ENCODE measurements around the gene LRP1-AS. TPM values are rescaled to one million over a fixed set of nuclear protein-coding genes. Genes with fewer than 3 reads are reported as not detected.

LRP1-AS gene
- total RNA-seq, 1 donor from 2014 or later, result not detected

DNA sequence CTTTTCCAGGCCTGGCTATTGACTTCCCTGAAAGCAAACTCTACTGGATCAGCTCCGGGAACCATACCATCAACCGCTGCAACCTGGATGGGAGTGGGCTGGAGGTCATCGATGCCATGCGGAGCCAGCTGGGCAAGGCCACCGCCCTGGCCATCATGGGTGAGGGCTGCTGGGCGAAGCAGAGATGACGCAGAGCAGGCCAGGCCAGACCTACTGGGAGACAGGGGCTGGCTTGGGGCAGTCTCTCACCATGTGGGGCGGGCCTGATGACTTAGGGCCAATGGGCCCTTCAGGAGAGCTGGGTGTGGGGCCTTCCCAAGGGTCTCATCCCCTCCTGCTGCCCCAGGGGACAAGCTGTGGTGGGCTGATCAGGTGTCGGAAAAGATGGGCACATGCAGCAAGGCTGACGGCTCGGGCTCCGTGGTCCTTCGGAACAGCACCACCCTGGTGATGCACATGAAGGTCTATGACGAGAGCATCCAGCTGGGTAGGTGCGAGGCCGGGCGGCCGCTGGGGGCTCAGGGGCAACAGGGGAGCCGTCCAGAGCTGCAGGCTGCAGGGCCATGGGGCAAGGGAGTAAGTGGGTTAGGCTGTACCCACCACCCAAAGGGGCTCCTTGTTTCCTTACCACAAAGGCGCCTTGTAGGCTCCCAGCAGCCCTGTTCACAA is 33.0 kb upstream of the LRP1-AS start:
- no peak for DNase-seq (ENCODE audit: low spot score)
- ATAC-seq, result no peak

DNA sequence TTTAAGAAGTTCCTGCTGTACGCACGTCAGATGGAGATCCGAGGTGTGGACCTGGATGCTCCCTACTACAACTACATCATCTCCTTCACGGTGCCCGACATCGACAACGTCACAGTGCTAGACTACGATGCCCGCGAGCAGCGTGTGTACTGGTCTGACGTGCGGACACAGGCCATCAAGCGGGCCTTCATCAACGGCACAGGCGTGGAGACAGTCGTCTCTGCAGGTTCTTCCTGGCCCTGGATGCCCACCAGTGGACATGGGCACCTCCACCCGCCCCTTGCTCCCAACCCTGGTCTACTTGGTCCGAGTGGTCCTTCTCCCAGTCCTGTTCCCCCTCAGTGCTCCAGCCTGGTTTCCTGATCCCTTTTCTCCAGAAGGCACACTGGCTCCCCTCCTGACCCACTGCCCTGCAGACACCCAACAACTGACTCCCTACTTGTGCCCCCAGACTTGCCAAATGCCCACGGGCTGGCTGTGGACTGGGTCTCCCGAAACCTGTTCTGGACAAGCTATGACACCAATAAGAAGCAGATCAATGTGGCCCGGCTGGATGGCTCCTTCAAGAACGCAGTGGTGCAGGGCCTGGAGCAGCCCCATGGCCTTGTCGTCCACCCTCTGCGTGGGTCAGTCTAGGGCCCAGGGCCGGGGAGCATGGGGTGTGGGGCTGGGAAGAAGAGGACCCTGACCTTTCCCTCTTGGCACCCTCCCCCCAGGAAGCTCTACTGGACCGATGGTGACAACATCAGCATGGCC is 32.1 kb upstream of the LRP1-AS start:
- ATAC-seq, result no peak
- DNase-seq (ENCODE audit: low spot score), result no peak

GRCh38 chr12:57178213-57178612 is 30.8 kb upstream of the LRP1-AS start:
- ATAC-seq (no peak), DNase-seq (ENCODE audit: low spot score) (no peak)

DNA sequence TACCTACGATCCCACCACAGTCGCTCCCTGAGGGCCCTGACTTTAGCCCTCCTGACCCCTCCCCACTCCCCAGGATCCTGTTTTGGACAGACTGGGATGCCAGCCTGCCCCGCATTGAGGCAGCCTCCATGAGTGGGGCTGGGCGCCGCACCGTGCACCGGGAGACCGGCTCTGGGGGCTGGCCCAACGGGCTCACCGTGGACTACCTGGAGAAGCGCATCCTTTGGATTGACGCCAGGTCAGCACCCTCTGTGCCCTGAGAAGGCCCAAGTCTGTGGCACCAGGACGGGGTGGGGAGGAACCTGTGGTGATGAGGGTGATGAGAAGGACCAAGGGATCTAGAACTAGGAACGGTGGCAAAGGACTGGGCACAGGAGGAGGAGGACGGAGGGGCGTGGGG is 29.9 kb upstream of the LRP1-AS start:
- ATAC-seq (no peak), DNase-seq (ENCODE audit: low spot score) (no peak)

- DNase-seq (ENCODE audit: low spot score) (no peak), ATAC-seq (no peak)
These were observed 29.4 kb upstream of the LRP1-AS start for GRCh38 chr12:57176846-57177245.

DNA sequence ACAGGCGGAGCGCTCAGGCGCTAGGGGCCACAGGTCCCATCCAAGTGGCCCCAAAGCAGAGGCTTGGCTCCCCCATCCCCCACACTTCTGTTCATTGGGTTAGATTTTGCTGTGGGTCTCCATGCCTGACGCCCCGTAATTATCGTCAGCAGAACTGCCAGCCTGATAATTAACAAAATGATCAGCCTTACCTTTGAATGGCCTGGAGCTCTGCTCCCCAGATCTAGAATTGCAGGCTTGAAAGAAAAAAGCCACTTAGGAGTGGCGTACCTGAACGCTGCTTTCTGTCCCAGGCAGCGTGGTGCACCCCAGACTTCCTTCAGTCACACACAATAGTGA is 28.7 kb upstream of the LRP1-AS start:
- DNase-seq (ENCODE audit: low spot score), result no peak
- ATAC-seq, result no peak

DNA sequence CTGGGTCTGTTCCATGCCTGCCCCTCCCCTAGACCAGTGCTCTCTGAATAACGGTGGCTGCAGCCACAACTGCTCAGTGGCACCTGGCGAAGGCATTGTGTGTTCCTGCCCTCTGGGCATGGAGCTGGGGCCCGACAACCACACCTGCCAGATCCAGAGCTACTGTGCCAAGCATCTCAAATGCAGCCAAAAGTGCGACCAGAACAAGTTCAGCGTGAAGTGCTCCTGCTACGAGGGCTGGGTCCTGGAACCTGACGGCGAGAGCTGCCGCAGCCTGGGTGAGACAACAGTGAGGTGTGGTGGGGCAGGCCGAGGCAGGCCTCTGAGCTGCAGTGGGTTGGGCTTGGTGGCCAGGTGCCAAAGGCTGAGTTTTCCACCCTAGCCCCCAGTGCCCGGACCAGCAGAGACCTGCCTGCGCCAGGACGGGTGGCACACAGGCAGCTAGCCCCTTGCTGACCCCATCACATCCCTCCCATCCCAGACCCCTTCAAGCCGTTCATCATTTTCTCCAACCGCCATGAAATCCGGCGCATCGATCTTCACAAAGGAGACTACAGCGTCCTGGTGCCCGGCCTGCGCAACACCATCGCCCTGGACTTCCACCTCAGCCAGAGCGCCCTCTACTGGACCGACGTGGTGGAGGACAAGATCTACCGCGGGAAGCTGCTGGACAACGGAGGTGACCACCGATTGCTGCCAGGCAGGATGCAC is 28.2 kb upstream of the LRP1-AS start:
- ATAC-seq, result peak; percentile 64
- peak; percentile 72 for DNase-seq (ENCODE audit: low spot score)

- ATAC-seq (no peak), DNase-seq (ENCODE audit: low spot score) (no peak)
These were observed 26.3 kb upstream of the LRP1-AS start for GRCh38 chr12:57173683-57174082.

GRCh38 chr12:57173089-57173488 is 25.7 kb upstream of the LRP1-AS start:
- peak; percentile 35 for ATAC-seq
- no peak for DNase-seq (ENCODE audit: low spot score)

DNA sequence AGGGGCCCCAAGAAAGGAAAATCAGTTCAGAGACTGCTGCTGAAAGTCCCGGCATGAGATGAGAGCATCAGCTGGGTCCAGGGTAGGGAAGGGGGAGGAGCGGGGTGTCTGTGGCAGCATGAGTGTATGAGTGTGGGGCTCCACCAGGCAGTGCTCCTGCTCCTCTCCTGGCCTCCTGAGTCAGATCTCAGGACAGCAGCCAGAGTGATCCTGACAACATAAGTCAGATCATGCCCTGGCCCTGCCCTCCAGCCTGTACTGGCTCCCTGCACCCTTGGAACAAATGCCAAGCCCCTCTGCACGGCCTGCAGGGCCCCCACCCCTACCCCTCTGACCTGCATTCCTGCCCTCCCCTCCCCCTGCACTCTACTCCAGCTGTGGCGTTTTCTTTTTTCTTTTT is 24.2 kb upstream of the LRP1-AS start:
- ATAC-seq (no peak), DNase-seq (ENCODE audit: low spot score) (no peak)

- ATAC-seq (no peak), DNase-seq (ENCODE audit: low spot score) (no peak)
These were observed 23.5 kb upstream of the LRP1-AS start for GRCh38 chr12:57170927-57171326.

- ATAC-seq, result no peak
- no peak for DNase-seq (ENCODE audit: low spot score)
These were observed 23.0 kb upstream of the LRP1-AS start for GRCh38 chr12:57170408-57170807.

GRCh38 chr12:57169969-57170368 is 22.6 kb upstream of the LRP1-AS start:
- DNase-seq (ENCODE audit: low spot score) (no peak), ATAC-seq (no peak)

- ATAC-seq (no peak), DNase-seq (ENCODE audit: low spot score) (no peak)
These were observed 21.8 kb upstream of the LRP1-AS start for GRCh38 chr12:57169046-57169795.

DNA sequence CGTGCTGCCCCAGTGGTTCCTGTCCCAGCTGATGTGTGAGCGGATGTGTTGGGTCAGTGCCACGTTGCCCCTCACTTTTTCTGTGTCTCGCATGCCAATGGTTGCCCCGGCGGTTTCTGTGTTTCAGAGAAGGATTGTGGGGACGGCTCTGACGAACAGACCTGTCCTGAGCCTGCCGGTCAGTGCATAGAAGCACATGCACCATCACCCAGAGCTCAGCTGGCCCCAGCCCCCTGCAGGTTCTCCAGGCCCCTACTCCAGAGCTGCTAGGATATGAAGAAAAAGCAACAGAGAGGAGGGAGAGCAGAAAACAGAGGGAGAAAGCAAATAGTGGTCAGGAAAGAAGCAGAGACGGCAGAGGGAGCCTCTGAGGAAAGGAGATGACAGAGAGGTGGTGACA is 20.6 kb upstream of the LRP1-AS start:
- no peak for DNase-seq (ENCODE audit: low spot score)
- ATAC-seq, result no peak

- ATAC-seq (no peak), DNase-seq (ENCODE audit: low spot score) (no peak)
These were observed 19.6 kb upstream of the LRP1-AS start for GRCh38 chr12:57166971-57167371.

DNA sequence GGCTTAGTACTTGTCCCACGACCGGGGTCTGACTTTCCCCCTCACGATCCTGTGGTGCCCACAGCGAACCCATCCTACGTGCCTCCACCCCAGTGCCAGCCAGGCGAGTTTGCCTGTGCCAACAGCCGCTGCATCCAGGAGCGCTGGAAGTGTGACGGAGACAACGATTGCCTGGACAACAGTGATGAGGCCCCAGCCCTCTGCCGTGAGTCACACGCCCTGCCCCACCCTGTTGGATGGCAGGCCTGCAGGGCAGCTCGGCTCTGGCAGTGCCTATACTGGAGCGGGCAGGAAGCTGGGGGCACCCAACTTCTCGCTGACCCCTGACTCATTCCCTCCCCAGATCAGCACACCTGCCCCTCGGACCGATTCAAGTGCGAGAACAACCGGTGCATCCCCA is 18.3 kb upstream of the LRP1-AS start:
- peak; percentile 9 for ATAC-seq
- no peak for DNase-seq (ENCODE audit: low spot score)

DNA sequence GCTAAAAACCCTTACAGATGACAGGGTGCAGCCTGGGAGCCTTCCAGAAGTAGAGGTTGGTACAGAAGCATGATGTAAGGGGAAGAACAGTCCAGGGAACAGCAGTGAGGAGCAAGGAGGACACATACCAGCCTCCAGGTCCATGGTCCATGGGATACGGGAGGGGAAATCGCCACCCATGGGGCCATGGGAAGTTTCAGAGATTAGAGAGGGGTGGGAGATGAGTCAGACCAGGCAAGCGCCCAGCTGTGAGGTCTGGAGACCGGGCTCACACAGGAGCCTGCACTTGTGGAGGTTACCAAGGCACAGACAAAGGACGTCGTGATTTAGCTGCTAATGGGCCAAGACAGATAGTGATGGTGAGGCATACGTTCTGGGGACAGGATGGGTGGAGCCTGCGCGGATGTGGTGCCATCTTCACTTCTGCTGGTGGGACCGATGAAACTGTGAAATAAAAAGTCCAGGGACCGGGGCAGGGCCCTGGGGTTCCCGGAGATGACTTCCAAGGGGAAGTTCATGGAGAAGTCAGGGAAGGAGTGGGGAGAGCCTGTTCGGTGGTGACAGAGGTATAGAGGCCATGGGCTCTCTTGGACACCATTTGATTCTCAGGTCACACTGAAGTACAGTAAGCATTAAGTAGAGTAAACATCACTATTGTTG is 17.7 kb upstream of the LRP1-AS start:
- DNase-seq (ENCODE audit: low spot score) (no peak), ATAC-seq (no peak)

DNA sequence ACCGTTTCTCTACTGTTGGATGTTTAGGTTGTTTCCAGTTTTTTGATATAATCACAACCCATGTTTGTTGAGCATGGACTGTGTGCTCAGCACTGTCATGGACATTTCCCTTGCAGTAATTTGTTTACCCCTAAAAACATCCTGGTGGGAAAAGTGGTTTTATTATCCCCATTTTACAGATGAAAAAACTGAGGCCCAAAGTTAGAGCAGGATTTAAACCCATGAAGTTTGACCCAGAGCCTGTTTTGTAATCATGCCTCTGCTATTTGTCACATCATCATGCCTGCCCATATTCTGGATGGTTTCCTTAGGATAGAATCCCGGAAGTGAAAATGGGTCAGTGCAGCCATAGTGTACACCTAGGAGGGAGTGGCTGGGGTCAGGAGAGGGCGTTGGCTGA is 17.0 kb upstream of the LRP1-AS start:
- no peak for DNase-seq (ENCODE audit: low spot score)
- no peak for ATAC-seq

DNA sequence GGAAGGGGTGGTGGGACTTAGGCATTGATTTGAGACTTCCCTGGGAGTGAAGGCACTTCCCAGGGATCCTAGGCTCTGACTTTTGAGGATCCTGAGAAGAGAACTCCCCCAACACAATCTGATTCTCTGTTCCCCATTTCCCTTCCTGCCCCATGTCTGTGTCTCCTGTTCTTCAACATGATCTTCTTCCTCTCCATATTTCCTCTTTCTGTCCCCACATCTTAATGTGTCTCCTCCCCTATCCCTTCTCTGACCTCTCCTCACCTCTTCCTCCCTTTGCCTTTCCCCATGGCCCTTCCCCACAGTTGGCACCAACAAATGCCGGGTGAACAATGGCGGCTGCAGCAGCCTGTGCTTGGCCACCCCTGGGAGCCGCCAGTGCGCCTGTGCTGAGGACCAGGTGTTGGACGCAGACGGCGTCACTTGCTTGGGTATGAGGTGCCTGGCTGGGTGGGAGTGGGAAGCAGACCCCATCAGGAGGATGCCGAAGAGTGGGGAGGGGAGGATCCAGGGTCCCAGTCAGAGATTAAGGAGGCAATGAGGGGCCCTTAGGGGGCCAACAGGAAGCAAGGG is 15.2 kb upstream of the LRP1-AS start:
- DNase-seq (ENCODE audit: low spot score) (no peak), ATAC-seq (no peak)

- DNase-seq (ENCODE audit: low spot score) (no peak), ATAC-seq (no peak)
These were observed 14.1 kb upstream of the LRP1-AS start for GRCh38 chr12:57161491-57161890.

Measured in left lobe of liver (tissue), 2 donors.